RWPE2 (cell line): ENCODE results near the gene ANGPTL7.

Experiments used
- ATAC-seq: fragments of 200-7000 bp; cut with Tn5 transposase; 3 replicates; pipeline ENCODE4 v1.9.1; 2021; ENCODE audit warnings: low read depth
- DNase-seq: peaks from one replicate; pipeline ENCODE4 v3.0.0-alpha.2; 2020; ENCODE audit warnings: low spot score
- H3K27ac ChIP-seq: fragments of 450-650 bp; 2 replicates; pipeline ENCODE4 v1.5.1; 2017; ENCODE audit warnings: mild to moderate bottlenecking; ENCODE audit not compliant: poor library complexity, severe bottlenecking
- H3K27me3 ChIP-seq: fragments of 250-450 bp; sonication (Bioruptor Pico); 2 replicates; pipeline ENCODE4 v1.5.1; 2021; ENCODE audit warnings: mild to moderate bottlenecking, moderate library complexity; ENCODE audit not compliant: insufficient read depth, poor library complexity, severe bottlenecking
- H3K36me3 ChIP-seq: fragments of 250-450 bp; sonication (Bioruptor Pico); 2 replicates; pipeline ENCODE4 v1.5.1; 2020; ENCODE audit warnings: low read depth, mild to moderate bottlenecking, moderate library complexity
- H3K4me1 ChIP-seq: fragments of 250-450 bp; sonication (Bioruptor Pico); 2 replicates; pipeline ENCODE4 v1.5.1; 2021; ENCODE audit warnings: mild to moderate bottlenecking, moderate library complexity; ENCODE audit not compliant: insufficient read depth, poor library complexity, severe bottlenecking
- H3K4me3 ChIP-seq: fragments of 250-450 bp; sonication (Bioruptor Pico); 2 replicates; pipeline ENCODE4 v1.5.1; 2021; ENCODE audit warnings: mild to moderate bottlenecking, moderate library complexity; ENCODE audit not compliant: severe bottlenecking
- H3K9me3 ChIP-seq: fragments of 250-450 bp; sonication (Bioruptor Pico); 2 replicates; pipeline ENCODE4 v1.5.1; 2021; ENCODE audit warnings: mild to moderate bottlenecking, moderate library complexity; ENCODE audit not compliant: severe bottlenecking
- CTCF ChIP-seq: fragments of 450-650 bp; IDR thresholded peaks from one replicate; pipeline ENCODE4 v1.5.1; 2017; ENCODE audit warnings: mild to moderate bottlenecking, moderate library complexity; ENCODE audit not compliant: poor library complexity, severe bottlenecking

ANGPTL7 gene

DNA sequence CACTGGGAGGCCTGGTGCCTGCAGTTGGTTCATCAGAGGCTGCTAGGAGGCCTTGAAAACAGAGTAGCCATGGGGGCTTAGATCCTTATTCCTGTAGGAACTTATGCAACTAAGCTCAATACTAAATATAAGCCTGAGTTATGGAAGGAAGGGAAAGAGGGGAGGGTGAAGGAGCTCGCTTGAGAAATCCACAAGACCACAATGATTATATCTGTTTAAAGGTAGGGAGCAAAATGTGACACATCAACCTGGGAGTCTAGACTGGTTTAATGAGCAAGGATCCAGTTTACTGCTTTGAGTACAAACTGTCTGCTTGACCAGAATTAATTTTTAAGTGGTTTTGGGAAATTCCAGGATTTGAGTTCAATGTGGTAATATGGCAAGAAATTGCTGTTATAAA lies 20.4 kb upstream of the ANGPTL7 start:
- ATAC-seq (no peak), DNase-seq (no peak)
- Histone ChIP-seq H3K9me3 (no peaks in the 10 kb centered on the region), H3K27me3 (no peaks in the 10 kb centered on the region), H3K4me1 (no peaks in the 10 kb centered on the region), H3K4me3 (no peak overlapping the region), H3K27ac (no peak overlapping the region), H3K36me3 (peaks cover 13% of the 10 kb centered on the region; the same call in 1 of the 2 replicates)
- no peak for TF ChIP-seq CTCF

DNA sequence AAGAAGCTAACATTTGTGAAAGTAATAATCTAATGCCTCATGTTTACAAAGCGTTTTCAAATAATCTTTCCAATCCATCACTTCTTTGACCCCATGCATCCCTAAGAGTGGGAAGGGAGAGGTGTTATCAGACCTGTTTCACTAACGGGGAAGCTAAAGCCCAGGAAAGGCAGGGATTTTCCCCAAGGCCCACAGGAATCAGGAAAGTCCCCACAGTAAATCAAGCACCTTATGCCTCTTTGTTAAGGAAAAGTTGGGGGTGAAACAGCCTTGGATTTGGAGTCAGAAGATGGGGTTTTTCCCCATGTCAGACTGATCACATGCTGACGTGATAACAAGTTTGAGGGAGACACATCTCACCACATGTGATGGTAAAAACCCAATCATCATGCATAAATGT lies 20.0 kb upstream of the ANGPTL7 start:
- Histone ChIP-seq H3K4me3 (no peak overlapping the region), H3K27me3 (no peaks in the 10 kb centered on the region), H3K4me1 (no peaks in the 10 kb centered on the region), H3K36me3 (peaks cover 13% of the 10 kb centered on the region; the same call in 1 of the 2 replicates), H3K27ac (no peak overlapping the region), H3K9me3 (no peaks in the 10 kb centered on the region)
- no peak for TF ChIP-seq CTCF
- no peak for ATAC-seq
- no peak for DNase-seq

DNA sequence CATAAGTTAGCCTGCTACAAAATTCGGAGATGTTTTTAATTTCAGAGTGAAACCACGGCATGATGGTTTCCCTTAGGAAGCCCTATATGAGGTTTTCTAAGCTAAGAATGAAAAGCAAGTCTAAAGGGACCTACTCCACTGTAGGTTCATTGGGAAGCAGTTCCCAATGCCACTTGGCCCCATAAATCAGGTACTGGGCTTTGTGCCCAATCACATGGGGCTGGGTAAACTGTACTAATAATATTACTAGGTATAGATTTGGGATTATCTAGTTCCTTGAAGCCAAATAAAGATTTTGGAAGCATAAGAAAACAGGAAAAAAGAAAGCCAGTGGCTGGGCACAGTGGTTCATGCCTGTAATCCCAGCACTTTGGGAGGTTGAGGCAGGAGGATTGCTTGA lies 19.1 kb upstream of the ANGPTL7 start:
- Histone ChIP-seq H3K4me1 (no peaks in the 10 kb centered on the region), H3K27ac (no peak overlapping the region), H3K4me3 (no peak overlapping the region), H3K9me3 (no peaks in the 10 kb centered on the region), H3K27me3 (no peaks in the 10 kb centered on the region), H3K36me3 (peaks cover 13% of the 10 kb centered on the region; the same call in 1 of the 2 replicates)
- ATAC-seq, result no peak
- DNase-seq, result no peak
- no peak for TF ChIP-seq CTCF

GRCh38 chr1:11174261-11174942 lies 14.8 kb upstream of the ANGPTL7 start:
- DNase-seq (no peak), ATAC-seq (no peak)
- H3K27me3 ChIP-seq, result no peaks in the 10 kb centered on the region
- H3K36me3 ChIP-seq, result 0 out of 2 replicates have a peak, but pooled peaks cover 6% of the 10 kb centered on the region
- no peak for TF ChIP-seq CTCF
- no peak overlapping the region for H3K4me3 ChIP-seq
- no peaks in the 10 kb centered on the region for H3K4me1 ChIP-seq
- no peak overlapping the region for H3K27ac ChIP-seq
- no peaks in the 10 kb centered on the region for H3K9me3 ChIP-seq

DNA sequence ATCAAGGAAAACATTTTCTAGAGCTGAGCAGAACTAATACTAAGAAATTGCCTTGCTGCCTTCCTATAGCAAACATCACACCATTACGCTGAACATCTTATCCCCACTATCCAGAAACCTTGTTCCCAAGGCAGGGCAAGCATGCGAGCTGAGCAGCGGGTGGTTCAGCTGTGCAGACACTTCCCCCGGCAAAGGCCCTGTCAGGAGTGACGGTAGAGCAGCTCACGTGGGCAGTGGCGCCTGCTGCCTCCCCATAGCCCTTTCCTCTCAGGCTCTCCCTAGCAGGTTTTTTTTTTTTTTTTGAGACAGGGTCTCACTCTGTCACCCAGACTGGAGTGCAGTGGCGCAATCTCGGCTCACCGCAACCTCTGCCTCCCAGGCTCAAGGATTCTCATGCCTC lies 13.7 kb upstream of the ANGPTL7 start:
- ATAC-seq, result no peak
- Histone ChIP-seq H3K27ac (no peak overlapping the region), H3K27me3 (no peaks in the 10 kb centered on the region), H3K4me1 (no peaks in the 10 kb centered on the region), H3K4me3 (no peak overlapping the region), H3K36me3 (0 out of 2 replicates have a peak, but pooled peaks cover 2% of the 10 kb centered on the region), H3K9me3 (no peaks in the 10 kb centered on the region)
- TF ChIP-seq CTCF, result no peak
- DNase-seq, result no peak
